Hippocampal formation (tissue), 2 donors: ENCODE measurements around the gene SUMF1.

Experiments
- DNase-seq, 2 donors: peaks; one replicate each; lab custom pipeline; 2025; lab: John Stamatoyannopoulos, UW

SUMF1 gene

GRCh38 chr3:4416427-4416945 is 50.6 kb downstream of the SUMF1 start:
- DNase-seq = no peak

- DNase-seq = no peak
These were observed 53.6 kb downstream of the SUMF1 start for GRCh38 chr3:4413467-4413866.

- DNase-seq = no peak
These were observed 55.2 kb downstream of the SUMF1 start for GRCh38 chr3:4411833-4412232.

GRCh38 chr3:4411236-4411635 is 55.8 kb downstream of the SUMF1 start:
- no peak for DNase-seq

- DNase-seq = no peak
These were observed 56.5 kb downstream of the SUMF1 start for GRCh38 chr3:4410606-4411005.

GRCh38 chr3:4409971-4410573 is 57.0 kb downstream of the SUMF1 start:
- DNase-seq = no peak

DNA sequence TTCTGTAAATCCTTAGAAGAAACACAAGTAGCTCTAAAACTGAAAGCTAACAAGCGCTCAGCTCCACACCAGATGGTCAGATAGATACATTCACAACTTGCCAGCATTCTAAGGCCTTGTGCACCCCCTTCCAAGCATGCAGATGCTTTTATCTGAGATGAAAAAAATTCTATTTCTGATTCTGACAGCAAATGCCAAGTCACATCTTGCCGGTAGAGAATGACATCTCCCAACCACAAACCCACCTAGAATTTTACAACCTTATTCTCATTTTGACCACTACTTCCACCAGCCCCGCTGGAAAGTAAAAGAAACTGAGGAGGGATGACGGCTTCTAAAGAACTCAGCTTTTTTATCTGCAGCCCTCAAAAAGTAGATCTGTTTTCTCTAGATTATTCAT is 57.7 kb downstream of the SUMF1 start:
- DNase-seq = peak in 1 of 2 donors; percentile 17

DNA sequence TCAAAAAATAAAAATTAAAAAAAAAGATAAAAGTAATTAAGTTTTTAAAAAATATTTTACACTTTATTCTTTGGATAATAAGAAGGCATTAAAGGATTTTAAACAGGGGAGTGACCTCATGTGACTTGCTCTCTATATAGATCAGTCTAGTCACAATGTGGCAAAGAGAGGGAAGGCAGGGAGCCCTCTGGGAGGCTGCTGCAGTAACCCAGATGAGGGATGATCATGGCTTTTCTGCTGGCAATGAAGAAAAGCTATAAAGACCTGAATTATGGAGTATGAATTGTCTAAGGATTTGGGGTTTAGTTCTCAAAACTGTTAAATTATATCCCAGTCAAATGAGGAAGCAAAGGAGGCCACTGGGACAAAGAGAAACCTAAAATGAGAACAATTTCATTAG is 58.1 kb downstream of the SUMF1 start:
- no peak for DNase-seq

DNA sequence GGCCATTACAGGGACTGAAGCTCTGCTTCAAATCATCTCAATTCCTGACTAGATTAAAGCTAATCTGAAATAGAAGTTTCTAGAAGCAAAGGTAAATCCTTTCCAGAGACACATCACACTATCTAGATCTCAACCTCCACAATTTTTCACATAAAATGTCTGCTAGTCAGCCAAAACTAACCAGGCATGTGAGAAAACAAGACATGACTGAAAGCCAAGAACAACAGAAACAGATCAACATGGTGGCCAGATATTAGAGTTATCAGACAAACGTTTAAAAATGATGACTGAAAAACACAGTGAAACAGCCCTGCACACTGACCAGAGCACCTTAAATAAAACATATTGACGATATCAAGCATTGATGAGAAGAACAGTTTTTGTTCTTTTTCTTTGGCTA is 59.1 kb downstream of the SUMF1 start:
- DNase-seq = no peak

GRCh38 chr3:4406746-4407568 is 60.1 kb downstream of the SUMF1 start:
- no peak for DNase-seq

- DNase-seq = no peak
These were observed 62.2 kb downstream of the SUMF1 start for GRCh38 chr3:4404881-4405280.

- no peak for DNase-seq
These were observed 65.6 kb downstream of the SUMF1 start for GRCh38 chr3:4401441-4401840.

DNA sequence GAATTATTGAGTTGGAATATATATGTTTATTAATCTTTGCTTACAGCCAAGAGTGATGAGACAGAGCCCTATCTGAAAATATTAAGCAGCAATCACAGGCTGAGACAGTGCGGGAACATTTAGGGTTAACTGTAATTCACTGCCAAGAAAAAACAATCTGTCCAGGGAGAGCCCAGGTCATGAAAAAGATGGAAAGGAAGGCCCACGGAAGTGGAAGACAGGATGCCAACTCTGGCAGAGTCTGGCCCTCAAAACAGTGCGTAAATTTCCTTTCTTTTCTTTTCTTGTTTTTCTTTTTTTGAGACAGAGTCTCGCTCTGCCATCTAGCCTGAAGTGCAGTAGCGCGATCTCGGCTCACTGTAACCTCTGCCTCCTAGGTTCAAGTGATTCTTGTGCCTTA is 67.6 kb downstream of the SUMF1 start:
- DNase-seq = no peak

DNA sequence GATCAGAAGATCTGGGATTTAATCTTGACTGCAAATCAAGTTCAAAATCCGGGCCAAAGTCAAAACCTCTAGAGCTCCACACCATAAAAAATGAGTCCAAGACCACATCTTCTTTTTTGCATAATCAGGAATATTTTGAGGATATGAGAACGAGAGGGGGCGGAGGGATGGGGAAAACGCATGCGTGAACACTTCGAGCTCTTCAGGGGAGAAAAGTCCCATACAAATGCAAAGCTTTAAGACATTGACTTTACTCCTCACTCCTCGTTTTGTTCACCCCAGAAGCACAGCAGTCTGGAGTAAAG is 68.2 kb downstream of the SUMF1 start:
- DNase-seq = no peak

GRCh38 chr3:4398120-4398940 is 68.7 kb downstream of the SUMF1 start:
- no peak for DNase-seq

GRCh38 chr3:4397466-4397865 is 69.6 kb downstream of the SUMF1 start:
- DNase-seq = no peak

DNA sequence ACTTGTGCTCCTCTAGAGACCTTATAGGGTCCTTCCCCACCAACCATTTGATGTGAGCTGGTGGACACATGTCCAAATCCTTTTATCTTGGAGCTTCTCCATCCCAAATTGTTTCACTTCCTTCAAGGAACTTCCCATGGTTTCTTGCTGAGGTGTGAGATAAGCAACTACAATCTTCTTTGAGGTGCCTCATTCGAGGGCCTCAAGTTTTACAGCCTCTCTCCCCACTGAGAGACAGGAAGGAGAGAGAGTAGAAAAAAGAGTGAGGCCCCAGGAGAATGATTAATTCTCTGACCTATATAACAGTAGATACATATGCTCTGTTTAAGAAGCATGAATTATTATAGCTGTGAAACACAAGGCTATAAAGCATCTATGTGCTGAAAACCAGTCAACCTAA is 70.5 kb downstream of the SUMF1 start:
- no peak for DNase-seq

DNA sequence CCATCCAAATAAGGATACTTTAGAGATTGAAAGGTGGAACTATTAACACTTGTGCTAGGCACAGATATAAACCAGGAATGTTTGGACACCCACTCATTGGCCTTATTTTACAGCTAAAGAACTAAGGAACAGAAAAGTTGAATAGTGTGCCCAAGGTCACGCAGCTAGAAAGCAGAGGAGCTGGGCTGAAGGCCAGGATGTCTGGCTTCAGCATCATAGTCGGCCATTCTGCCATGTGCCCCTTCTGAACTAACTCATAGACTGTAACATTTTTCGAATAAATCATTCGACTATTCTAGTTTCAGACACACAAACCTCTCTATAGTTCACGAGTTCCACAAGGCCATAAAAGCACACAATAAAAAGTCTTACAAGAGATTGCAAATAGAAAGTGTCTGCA is 71.1 kb downstream of the SUMF1 start:
- no peak for DNase-seq

DNA sequence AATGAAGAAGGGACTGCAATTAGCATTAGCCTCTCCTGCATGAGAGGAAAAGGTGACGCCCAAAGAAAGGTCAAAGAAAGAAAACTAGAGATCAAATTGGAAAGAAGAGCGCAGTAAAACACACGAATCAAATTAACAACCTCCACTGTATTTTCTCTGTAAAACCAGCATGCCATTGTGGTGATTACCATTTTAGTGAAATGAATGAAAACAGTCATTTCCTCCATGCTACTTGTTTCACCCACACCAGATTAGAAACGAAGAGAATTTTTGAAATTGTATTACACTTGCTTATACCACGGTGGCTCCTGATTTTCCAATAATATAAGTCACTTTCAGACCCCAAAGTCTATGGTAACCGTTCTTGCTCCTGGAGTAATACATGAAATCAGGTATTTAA is 71.6 kb downstream of the SUMF1 start:
- no peak for DNase-seq

DNA sequence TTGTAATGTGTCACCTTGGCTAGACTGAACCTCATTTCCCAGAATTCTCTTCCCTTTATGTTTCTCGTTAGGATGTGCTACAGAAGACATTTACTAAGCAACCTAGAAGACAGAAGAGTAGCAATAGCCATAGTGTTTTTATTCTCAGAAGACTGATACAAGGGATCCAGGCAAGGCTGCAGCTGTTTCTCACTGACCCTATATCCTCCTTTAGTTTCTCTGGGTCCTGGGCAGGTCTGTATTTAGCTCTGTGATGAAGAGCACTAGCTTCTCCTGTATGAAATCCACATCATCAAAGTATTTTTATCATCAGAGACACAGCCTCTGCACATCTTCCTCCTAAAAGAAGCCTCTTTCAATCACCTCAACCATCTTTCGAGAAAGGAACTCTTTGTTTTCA is 72.5 kb downstream of the SUMF1 start:
- no peak for DNase-seq

DNA sequence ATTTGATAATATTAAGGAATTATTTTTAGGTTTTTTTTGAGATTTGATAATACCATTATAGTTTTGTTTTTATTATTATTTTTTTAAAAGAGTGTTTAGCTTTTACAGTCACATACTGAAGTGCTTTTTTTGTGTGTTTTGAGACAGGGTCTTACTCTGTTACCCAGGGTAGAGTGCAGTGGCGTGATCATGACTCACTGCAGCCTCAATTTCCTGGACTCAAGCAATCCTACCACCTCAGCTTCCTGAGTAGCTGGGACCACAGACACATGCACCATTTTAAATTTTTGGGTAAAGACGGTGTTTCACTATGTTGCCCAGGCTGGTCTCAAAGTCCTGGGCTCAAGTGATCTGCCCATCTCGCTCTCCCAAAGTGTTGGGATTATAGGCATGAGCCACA is 73.0 kb downstream of the SUMF1 start:
- no peak for DNase-seq

DNA sequence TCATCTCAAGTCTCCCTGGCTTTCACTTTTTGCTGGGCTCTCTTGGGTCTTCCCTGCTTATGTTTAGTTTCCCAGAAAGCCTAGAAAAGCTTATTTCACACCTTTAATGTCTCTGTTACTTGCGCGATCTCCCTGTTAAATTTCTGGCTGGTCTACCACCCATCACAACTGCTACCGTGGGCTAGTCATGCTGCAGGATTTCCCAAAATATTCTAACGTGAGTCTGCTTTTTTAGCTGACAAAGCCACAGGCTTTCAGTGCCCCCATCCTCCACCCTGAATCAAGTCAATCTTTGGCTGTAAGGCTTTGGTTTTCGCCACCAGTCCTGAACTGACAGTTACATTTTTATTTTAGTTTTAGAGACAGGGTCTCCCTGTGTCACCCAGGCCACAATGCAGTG is 74.1 kb downstream of the SUMF1 start:
- DNase-seq = no peak
